Activated naive CD8-positive, alpha-beta T cell treated with anti-CD3 and anti-CD28 coated beads, Interleukin-2, amount 50 U/mL, for 24 hours (primary cell): ENCODE measurements around the gene FOXL2.

Source experiments
- ATAC-seq: fragments of 150-1000 bp; cut with Tn5 transposase; one replicate; pipeline ENCODE4 v1.10.0; 2021
- DNase-seq: peaks from one replicate; pipeline ENCODE4 v3.0.0; 2021
- H3K27ac Mint-ChIP-seq: one replicate; pipeline ENCODE4 v1.8.0; 2021; ENCODE audit warnings: mild to moderate bottlenecking, mixed read lengths
- H3K27me3 Mint-ChIP-seq: one replicate; pipeline ENCODE4 v1.8.0; 2021; ENCODE audit warnings: mixed read lengths
- H3K36me3 Mint-ChIP-seq: one replicate; pipeline ENCODE4 v1.8.0; 2021; ENCODE audit warnings: low read depth, mixed read lengths
- H3K4me1 Mint-ChIP-seq: one replicate; pipeline ENCODE4 v1.8.0; 2021; ENCODE audit warnings: mixed read lengths
- H3K4me3 Mint-ChIP-seq: one replicate; pipeline ENCODE4 v1.8.0; 2021; ENCODE audit warnings: mild to moderate bottlenecking, moderate library complexity, mixed read lengths
- H3K9me3 Mint-ChIP-seq: one replicate; pipeline ENCODE4 v1.8.0; 2021; ENCODE audit warnings: mixed read lengths

Gene FOXL2

GRCh38 chr3:138940446-138940845 lies 6.5 kb downstream of the FOXL2 start:
- no peak for DNase-seq
- H3K27ac Mint-ChIP-seq = no peak overlapping the region
- peaks cover 4% of the 10 kb centered on the region for H3K36me3 Mint-ChIP-seq
- peaks cover 92% of the 10 kb centered on the region for H3K27me3 Mint-ChIP-seq
- H3K4me3 Mint-ChIP-seq = no peak overlapping the region
- ATAC-seq = no peak
- H3K4me1 Mint-ChIP-seq = peaks cover 49% of the 10 kb centered on the region
- no peaks in the 10 kb centered on the region for H3K9me3 Mint-ChIP-seq

GRCh38 chr3:138939561-138940241 lies 7.2 kb downstream of the FOXL2 start:
- DNase-seq (no peak), ATAC-seq (no peak)
- Mint-ChIP-seq H3K9me3 (no peaks in the 10 kb centered on the region), H3K4me3 (peak overlapping the region; percentile 6), H3K27me3 (peaks cover 90% of the 10 kb centered on the region), H3K36me3 (no peaks in the 10 kb centered on the region), H3K27ac (no peak overlapping the region), H3K4me1 (peaks cover 41% of the 10 kb centered on the region)

DNA sequence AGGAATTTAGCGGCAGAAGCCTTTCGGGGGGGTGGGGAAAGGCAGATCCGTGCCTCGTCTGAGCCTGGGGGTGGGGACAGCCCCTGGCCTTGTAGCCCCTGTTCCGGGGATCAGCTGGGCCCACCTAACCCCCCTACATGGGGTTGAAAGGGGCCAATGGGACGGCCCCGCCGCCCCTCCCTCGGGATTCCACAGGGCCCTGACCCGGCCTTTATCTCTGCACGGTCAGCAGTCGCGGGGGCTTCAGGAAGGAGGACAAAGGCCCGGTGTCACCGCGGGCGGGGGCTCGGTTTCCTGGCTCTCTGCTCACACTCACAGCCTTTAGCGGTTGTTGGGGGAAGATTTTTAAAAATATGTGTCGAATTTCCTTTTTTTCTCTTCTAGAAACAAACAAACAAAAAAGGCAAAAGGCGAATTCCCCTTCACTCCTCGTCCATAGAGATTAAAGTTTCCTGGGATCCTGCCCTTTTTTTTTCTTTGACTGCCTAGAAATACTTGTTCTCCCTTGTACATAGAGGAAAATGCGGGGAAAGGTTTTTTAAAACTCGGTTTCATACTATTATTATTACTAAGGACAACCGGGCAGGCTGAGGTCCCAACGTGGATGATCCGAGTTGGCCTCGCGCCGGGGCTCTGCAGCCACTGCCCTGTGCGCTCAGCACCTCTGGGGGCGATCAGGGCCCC lies 7.9 kb downstream of the FOXL2 start:
- Mint-ChIP-seq H3K4me3 (peak overlapping the region; percentile 6), H3K4me1 (peaks cover 34% of the 10 kb centered on the region), H3K27me3 (peaks cover 90% of the 10 kb centered on the region)

DNA sequence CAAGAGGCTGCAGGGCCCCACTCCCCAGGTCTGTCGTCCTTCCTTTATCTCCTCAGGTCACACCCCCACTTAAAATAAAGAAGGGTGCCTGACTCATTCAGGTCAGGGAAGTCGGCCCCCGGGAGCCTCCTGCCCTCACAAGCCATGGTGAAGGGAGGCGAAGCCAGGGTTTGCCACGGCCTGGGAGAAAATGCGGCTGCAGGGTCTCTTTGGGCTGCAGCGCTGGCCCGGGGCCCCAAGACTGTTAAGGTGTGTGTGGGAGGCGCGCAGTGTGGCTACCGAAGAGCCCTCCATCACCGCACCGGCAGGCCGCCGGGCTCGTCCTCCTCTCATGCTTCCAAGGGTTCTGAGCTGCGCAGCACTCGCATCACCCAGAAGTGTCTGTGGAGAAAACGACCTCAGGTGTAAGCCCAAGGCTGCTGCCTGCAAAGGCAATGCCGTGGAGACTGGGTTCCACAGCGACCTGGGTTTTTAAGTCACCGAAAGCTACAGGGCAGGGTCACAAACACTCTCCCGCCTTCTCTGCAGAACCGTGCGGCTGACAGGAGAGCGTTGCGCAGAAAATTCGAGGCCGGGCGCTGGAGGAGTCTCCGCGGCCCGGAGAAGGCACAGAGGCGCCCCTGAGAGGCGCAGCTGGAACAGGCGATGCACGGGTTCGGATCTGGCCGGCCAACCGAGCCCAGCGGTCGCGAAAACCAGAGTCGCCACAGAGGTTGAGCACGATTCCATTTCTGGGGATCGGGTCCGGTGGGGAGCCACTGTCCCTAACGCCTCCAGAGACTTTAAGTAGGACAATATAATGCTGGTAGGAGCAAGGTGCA lies 8.7 kb downstream of the FOXL2 start:
- Mint-ChIP-seq H3K4me3 (peak overlapping the region; percentile 17), H3K36me3 (no peaks in the 10 kb centered on the region), H3K27ac (no peak overlapping the region), H3K4me1 (peaks cover 31% of the 10 kb centered on the region), H3K9me3 (no peaks in the 10 kb centered on the region), H3K27me3 (peaks cover 88% of the 10 kb centered on the region)
- ATAC-seq (peak; percentile 23), DNase-seq (no peak)

More for the DNA sequence above, 7.9 kb downstream of the FOXL2 start:
- no peak overlapping the region for H3K27ac Mint-ChIP-seq
- no peaks in the 10 kb centered on the region for H3K36me3 Mint-ChIP-seq
- no peak for ATAC-seq
- no peak for DNase-seq
- no peaks in the 10 kb centered on the region for H3K9me3 Mint-ChIP-seq

DNA sequence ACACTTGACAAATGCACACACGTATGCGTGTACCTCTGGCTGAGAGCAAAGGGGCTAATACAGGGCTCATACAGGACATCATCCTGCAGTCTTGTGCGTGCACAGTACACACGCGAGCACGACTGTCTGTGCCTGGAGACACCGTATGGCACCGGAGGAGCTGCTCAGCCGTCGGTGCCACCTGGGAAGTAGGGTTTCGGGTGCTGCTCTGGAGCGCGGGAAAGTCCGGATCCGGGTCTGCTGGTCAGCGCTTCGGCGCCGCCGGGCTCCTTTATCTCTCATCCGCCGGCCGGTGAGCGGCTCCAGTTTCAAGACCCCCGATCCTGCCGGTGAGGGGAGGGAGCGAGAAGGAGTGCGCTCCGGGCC lies 9.3 kb downstream of the FOXL2 start:
- DNase-seq (no peak), ATAC-seq (no peak)
- H3K4me3 Mint-ChIP-seq = no peak overlapping the region
- H3K27ac Mint-ChIP-seq = no peak overlapping the region
- no peaks in the 10 kb centered on the region for H3K9me3 Mint-ChIP-seq
- H3K36me3 Mint-ChIP-seq = no peaks in the 10 kb centered on the region
- H3K4me1 Mint-ChIP-seq = peaks cover 31% of the 10 kb centered on the region
- H3K27me3 Mint-ChIP-seq = peaks cover 87% of the 10 kb centered on the region

DNA sequence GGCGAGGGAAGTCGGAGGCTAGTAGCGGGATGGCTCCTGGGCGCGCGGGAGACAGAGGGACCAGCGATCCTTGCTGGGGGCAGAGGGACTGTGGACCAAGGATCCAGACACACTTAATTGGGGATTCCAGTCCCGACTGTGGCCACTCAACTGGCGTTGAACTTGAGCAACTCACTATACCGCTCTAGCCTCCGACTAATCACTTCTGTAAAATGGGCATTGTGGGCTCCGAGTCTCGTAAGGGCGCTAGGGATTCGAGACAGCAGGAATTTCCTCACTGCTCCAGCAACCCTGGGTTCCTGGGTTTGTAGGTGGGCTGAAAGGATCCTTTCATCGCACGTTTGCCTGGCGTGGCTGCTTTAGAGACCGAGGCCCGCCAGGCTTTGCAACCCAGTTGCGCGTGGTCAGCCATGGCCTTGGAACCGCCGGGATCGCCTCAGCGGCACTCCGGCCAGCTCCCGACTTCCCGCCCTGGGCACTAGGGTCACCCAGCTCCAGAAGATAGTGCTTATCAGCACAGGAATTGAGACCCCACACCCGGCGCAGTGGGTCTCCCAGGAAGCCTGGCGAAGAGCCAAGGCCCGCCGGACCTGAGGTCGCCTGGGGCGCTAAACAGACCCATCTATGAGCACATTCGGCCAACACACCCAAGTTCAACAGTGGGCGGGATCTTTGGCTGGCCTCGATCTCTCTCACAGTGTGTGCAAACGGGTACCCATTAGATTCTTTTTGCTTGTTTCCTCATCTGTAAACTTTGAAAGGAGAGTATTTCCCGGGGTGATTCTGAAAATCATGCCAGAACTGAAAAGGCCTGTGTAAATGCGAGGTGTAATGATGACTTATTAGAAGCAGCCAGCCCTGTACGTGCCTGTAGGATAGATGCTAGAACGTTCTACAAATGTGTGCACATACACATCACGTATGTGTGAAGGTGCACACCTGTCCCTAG lies 9.9 kb downstream of the FOXL2 start:
- Mint-ChIP-seq H3K9me3 (no peaks in the 10 kb centered on the region), H3K36me3 (no peaks in the 10 kb centered on the region), H3K4me1 (peaks cover 31% of the 10 kb centered on the region), H3K4me3 (peak overlapping the region; percentile 68), H3K27ac (no peak overlapping the region), H3K27me3 (peaks cover 85% of the 10 kb centered on the region)
- no peak for ATAC-seq
- DNase-seq = no peak

DNA sequence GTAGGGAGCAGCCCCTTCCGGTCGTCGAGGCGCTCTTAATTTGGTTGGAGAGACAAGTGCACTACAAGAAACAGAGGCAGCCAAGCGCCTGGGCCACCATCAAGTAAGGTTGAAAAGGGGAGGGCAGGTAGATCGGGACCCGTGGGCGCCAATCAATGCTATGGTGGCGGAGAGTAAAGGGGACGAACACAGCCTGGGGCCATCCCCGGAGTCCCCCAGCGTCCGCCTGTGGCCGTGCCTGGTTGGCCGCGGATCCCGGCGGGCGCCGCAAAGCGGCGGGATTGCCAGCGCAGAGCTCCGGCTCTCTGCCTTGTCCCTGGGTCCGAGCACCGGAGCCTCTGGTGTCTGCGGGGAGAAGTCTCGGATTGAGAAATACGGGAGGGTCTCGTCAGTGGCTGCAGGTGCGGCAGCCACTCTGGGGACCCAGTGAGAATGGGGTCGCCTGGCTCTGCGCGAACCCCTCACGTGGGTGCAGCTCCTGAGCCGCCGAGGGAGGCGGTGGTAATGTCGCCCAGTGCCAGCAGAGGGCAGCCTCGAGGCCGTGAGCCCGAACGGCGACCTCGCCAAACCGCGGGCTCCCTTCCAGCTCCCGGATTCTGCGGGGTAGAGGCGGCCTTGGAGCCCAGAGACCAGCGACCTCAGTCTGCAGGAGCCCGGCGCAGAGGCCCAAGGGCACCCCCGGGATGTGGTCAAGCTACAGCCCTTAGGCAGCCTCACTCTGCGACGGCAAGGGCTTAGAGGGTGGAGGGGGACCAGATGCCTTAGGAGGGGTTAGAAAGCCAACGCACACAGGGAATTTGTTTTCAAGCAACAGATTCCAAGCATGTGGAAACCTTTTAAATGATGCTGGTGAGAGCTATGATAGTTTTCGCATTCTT lies 10.8 kb downstream of the FOXL2 start:
- Mint-ChIP-seq H3K9me3 (no peaks in the 10 kb centered on the region), H3K4me1 (peaks cover 31% of the 10 kb centered on the region), H3K36me3 (no peaks in the 10 kb centered on the region), H3K27me3 (peaks cover 80% of the 10 kb centered on the region), H3K4me3 (peak overlapping the region; percentile 68), H3K27ac (no peak overlapping the region)
- ATAC-seq = peak; percentile 69
- peak; percentile 85 for DNase-seq

- no peaks in the 10 kb centered on the region for H3K9me3 Mint-ChIP-seq
- peaks cover 74% of the 10 kb centered on the region for H3K27me3 Mint-ChIP-seq
- H3K36me3 Mint-ChIP-seq = no peaks in the 10 kb centered on the region
- H3K27ac Mint-ChIP-seq = no peak overlapping the region
- peaks cover 31% of the 10 kb centered on the region for H3K4me1 Mint-ChIP-seq
- peak overlapping the region; percentile 68 for H3K4me3 Mint-ChIP-seq
- DNase-seq = no peak
- no peak for ATAC-seq
Measured at GRCh38 chr3:138935505-138935862, 11.5 kb downstream of the FOXL2 start.

DNA sequence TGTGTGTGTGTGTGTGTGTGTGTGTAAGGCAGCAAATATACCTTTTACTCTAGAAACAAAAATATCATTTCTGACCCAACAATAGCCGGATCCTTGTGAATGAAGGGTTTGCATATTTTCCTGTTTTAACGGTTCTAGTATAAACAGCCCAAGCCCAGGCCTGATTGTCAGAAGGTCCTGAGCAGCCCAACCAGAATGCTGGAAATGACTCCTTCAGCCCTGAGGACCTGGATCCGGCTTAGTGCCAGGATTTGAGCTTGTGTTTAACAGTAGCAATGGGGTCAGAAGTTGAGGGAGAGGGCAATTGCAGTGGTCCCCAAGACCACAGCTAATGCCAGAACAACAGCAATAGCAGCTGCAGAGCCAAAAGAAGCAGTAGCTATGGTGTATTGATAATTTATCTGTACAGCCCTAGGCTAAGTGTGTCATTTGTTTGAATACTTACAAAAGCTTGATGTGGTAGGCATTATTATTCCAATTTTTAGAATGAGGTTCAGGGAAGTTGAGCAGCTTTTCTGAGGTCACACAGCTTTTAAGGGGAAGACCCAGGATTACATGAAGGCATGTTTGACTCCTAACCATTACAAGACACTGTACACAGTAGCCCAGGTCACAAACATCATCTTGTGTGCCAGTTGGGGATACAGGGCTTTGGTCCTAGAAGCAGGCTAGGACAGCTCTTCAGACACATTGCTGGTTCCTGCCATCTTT lies 12.8 kb downstream of the FOXL2 start:
- Mint-ChIP-seq H3K4me1 (peaks cover 27% of the 10 kb centered on the region), H3K36me3 (no peaks in the 10 kb centered on the region), H3K27me3 (peaks cover 67% of the 10 kb centered on the region), H3K9me3 (no peaks in the 10 kb centered on the region), H3K27ac (no peak overlapping the region), H3K4me3 (no peak overlapping the region)
- ATAC-seq = no peak
- DNase-seq = no peak

GRCh38 chr3:138933068-138933668 lies 13.8 kb downstream of the FOXL2 start:
- Mint-ChIP-seq H3K9me3 (no peaks in the 10 kb centered on the region), H3K36me3 (no peaks in the 10 kb centered on the region), H3K4me1 (peaks cover 18% of the 10 kb centered on the region), H3K4me3 (no peak overlapping the region), H3K27ac (no peak overlapping the region), H3K27me3 (peaks cover 57% of the 10 kb centered on the region)
- ATAC-seq = no peak
- DNase-seq = no peak

DNA sequence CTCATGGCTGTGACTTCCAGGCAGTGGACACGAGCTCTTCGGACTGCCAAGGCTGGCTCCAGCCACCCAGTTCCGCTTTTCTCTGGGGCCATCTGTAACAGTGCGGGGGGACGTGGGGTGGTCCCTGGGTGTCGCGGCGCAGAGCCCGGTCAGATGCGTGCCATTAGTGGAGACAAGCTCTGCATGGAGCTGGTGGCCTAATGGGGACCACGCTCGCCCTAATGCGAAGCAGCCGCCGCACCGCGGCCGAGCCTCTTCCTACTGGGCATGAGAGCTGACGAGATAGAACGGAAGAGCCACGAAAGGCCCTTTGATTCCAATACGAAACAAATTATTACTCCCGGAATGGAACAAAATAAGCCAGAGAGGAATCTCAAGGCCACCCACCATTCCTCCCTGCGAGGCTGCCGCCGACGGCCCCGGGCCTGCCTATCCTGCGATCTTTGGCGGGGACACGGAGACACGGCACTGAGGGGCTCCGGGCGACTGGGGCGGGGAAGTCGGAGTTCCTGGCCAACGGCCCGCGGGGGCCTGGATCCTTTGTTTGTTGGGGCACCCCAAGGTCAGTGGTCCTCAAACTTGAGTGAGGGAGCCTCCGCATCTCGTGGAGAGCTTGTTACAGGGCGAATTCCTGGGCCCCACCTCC lies 18.1 kb downstream of the FOXL2 start:
- Mint-ChIP-seq H3K27me3 (peaks cover 25% of the 10 kb centered on the region), H3K4me3 (no peak overlapping the region), H3K27ac (no peak overlapping the region), H3K9me3 (no peaks in the 10 kb centered on the region), H3K4me1 (no peaks in the 10 kb centered on the region), H3K36me3 (no peaks in the 10 kb centered on the region)
- DNase-seq (no peak), ATAC-seq (no peak)

DNA sequence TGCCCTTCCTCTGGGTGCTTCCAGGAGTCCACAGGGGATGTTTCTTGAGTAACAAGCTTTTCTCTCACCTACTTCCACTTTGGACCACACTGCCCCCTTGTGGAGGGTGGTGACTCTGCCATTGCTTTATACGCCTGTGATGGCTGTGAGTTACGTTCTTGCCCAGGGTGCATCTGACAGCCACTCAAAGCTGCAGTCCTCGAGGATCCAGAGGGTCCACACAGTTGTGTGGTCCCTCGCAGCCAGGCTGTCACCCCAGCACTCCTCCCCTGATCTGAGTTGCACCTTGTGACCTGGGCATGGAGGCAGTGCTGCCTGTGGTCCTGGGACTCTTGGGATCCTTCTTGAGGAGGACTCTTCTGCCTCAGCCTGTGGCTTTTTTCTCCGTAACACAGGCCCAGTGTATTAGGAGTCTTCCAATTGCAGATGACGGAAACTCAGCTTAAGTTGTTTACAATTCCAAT lies 23.4 kb downstream of the FOXL2 start:
- Mint-ChIP-seq H3K9me3 (no peaks in the 10 kb centered on the region), H3K27ac (no peak overlapping the region), H3K27me3 (peaks cover 9% of the 10 kb centered on the region), H3K36me3 (no peaks in the 10 kb centered on the region), H3K4me1 (peaks cover 4% of the 10 kb centered on the region), H3K4me3 (no peak overlapping the region)
- ATAC-seq = peak; percentile 83
- peak; percentile 87 for DNase-seq
